Testis (tissue), 2 donors: Measurements from ENCODE around the gene NOL4L.

Experiments used
- POLR2A ChIP-seq: fragments of 450-650 bp; IDR thresholded peaks from one replicate; pipeline ENCODE4 v1.6.1; 2017; ENCODE audit warnings: antibody characterized with exemption, mild to moderate bottlenecking, moderate library complexity
- TF ChIP-seq, protein P1 (sequence below), 3 experiments: fragments of 450-650 bp in 2 of 3; fragments of 200-600 bp in 1 of 3; sonication (generic) in 1 of 3; IDR thresholded peaks; one replicate each; pipeline ENCODE4 v1.5.1; 2016 to 2019; ENCODE audit warnings: antibody characterized with exemption in 3 of 3, mild to moderate bottlenecking in 2 of 3, moderate library complexity in 1 of 3

DNA sequence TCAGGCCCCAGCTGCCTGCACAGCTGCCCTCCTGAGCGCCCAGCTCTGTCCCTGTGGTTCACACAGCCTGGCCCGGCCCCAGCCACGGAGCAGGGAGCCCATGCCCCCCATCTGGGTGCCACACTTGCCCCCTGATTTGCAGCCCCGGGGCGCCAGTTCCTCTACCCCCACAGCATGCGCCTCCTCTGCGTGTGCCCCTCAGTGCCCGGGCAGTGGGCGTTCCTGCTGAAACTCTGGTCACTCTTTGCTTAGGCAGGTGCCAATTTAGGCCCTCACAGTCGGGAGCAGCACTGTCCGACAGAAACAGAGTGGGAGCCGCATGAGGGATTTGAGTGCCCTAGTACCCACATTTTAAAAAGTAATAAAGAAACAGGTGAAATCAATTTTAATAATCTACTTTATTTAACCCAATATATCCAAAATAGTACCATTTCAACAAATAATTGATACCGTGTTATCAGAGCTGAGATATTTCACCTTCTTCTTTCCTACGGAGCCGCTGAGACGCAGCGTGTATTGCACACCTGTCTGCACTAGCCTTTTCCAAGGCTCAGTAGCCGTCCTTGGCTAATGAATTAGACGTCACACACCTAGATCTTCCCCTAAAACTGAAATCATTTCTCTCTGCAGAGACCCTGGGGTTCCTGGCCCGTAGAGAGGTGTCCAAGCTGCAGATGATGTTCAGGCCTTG, 120.6 kb downstream of the NOL4L start:
- TF ChIP-seq POLR2A, result no peak
- TF ChIP-seq, protein P1, sequence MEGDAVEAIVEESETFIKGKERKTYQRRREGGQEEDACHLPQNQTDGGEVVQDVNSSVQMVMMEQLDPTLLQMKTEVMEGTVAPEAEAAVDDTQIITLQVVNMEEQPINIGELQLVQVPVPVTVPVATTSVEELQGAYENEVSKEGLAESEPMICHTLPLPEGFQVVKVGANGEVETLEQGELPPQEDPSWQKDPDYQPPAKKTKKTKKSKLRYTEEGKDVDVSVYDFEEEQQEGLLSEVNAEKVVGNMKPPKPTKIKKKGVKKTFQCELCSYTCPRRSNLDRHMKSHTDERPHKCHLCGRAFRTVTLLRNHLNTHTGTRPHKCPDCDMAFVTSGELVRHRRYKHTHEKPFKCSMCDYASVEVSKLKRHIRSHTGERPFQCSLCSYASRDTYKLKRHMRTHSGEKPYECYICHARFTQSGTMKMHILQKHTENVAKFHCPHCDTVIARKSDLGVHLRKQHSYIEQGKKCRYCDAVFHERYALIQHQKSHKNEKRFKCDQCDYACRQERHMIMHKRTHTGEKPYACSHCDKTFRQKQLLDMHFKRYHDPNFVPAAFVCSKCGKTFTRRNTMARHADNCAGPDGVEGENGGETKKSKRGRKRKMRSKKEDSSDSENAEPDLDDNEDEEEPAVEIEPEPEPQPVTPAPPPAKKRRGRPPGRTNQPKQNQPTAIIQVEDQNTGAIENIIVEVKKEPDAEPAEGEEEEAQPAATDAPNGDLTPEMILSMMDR (IDR thresholded peaks at IDR 0.05), result no peak
